ENCODE data around the gene ZNF335. TPM values are rescaled to one million over a fixed set of nuclear protein-coding genes. Genes with fewer than 3 reads are reported as not detected.

The ZNF335 gene
- total and polyA plus RNA-seq, 2 of the 13 experiments (the other 11 are each of a cell fraction or from before 2014, with no cell fraction given), result 9.7 to 13.7 TPM

DNA sequence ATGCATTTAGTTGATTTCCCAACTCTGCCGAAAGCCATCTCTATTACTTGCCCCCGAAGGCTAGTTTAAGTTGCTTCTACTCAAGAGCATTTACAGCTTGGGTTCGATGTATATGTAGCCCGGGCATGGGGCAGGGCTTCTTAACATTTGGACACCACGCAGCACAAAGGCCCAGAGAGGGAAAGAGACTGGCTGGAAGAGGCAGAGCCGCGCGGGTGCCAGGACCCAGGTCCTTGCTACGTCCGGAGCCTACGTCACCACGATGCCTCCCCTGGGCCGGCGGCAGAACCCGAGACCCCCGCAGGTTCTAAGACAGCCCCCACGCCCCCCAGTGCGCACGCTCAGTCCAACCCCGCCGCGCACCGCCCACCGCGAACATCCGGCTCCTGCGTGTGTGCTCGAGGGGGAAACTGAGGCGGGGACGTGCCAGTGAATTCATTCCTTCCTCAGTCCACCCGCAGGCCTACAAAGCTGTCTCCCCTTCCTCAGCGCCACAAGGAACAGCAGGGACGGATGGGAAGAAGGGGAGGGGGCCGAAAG is 37.9 kb downstream of the ZNF335 start (continued):
- TF ChIP-seq ATF7-NPFF (CRISPR knock-in tag; IDR thresholded peaks at IDR 0.05; ENCODE audit: low read depth), result peak; percentile 87; the same call in 1 of the 2 replicates
- no peak for TF ChIP-seq AGO2 (optimal IDR thresholded peaks at IDR 0.05; ENCODE audit: low read depth, low read length)
- TF ChIP-seq TOE1 (CRISPR knock-in tag; IDR thresholded peaks at IDR 0.05), result no peak
- peak; percentile 95 for TF ChIP-seq ZNF44 (CRISPR knock-in tag; IDR thresholded peaks at IDR 0.05)
- peak; percentile 96 for TF ChIP-seq ZBTB7A (CRISPR knock-in tag; IDR thresholded peaks at IDR 0.05)
- no peak for TF ChIP-seq ZNF720 (CRISPR knock-in tag; IDR thresholded peaks at IDR 0.05)
- no peak for TF ChIP-seq SIN3B (IDR thresholded peaks at IDR 0.05; ENCODE audit: low read length)
- no peak for TF ChIP-seq SMAD1 (CRISPR knock-in tag; IDR thresholded peaks at IDR 0.05; ENCODE audit: borderline replicate concordance, low read depth)
- peak; percentile 96 for TF ChIP-seq ZNF225 (CRISPR knock-in tag; IDR thresholded peaks at IDR 0.05)
- TF ChIP-seq ZNF570 (CRISPR knock-in tag; IDR thresholded peaks at IDR 0.05; ENCODE audit: borderline replicate concordance), result peak; percentile 81; the same call in 1 of the 2 replicates
- no peak for TF ChIP-seq ZNF773 (CRISPR knock-in tag; IDR thresholded peaks at IDR 0.05; ENCODE audit: borderline replicate concordance)
- TF ChIP-seq, protein P1, sequence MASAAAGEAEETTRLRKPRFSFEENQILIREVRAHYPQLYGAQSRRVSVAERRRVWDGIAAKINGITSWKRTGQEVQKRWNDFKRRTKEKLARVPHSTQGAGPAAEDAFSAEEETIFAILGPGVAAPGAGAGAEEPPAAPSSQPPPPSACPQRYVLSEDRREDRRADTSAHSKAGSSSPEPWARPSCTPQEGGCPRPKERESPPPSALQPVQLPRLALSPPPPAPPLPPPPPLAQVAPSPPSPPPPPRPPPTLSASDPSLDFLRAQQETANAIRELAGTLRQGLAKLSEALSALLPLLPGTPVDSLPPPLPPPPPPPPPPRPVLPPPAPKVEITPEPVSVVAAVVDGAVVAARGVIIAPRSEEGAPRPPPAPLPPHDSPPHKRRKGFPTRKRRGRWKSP (CRISPR knock-in tag; IDR thresholded peaks at IDR 0.05), result peak; percentile 65; the same call in 1 of the 2 replicates
- no peak for TF ChIP-seq ZFP36 (IDR thresholded peaks at IDR 0.05; ENCODE audit: borderline replicate concordance, low read depth, low read length, partially characterized antibody)
- TF ChIP-seq ZNF572 (CRISPR knock-in tag; IDR thresholded peaks at IDR 0.05), result peak; percentile 53; the same call in 1 of the 2 replicates
- TF ChIP-seq, protein P2, sequence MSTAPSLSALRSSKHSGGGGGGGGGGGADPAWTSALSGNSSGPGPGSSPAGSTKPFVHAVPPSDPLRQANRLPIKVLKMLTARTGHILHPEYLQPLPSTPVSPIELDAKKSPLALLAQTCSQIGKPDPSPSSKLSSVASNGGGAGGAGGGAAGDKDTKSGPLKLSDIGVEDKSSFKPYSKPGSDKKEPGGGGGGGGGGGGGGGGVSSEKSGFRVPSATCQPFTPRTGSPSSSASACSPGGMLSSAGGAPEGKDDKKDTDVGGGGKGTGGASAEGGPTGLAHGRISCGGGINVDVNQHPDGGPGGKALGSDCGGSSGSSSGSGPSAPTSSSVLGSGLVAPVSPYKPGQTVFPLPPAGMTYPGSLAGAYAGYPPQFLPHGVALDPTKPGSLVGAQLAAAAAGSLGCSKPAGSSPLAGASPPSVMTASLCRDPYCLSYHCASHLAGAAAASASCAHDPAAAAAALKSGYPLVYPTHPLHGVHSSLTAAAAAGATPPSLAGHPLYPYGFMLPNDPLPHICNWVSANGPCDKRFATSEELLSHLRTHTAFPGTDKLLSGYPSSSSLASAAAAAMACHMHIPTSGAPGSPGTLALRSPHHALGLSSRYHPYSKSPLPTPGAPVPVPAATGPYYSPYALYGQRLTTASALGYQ (CRISPR knock-in tag; IDR thresholded peaks at IDR 0.05), result peak; percentile 86
- TF ChIP-seq, protein P3, sequence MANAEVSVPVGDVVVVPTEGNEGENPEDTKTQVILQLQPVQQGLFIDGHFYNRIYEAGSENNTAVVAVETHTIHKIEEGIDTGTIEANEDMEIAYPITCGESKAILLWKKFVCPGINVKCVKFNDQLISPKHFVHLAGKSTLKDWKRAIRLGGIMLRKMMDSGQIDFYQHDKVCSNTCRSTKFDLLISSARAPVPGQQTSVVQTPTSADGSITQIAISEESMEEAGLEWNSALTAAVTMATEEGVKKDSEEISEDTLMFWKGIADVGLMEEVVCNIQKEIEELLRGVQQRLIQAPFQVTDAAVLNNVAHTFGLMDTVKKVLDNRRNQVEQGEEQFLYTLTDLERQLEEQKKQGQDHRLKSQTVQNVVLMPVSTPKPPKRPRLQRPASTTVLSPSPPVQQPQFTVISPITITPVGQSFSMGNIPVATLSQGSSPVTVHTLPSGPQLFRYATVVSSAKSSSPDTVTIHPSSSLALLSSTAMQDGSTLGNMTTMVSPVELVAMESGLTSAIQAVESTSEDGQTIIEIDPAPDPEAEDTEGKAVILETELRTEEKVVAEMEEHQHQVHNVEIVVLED (CRISPR knock-in tag; IDR thresholded peaks at IDR 0.05; ENCODE audit: borderline replicate concordance), result peak; percentile 90; the same call in 1 of the 2 replicates
- TF ChIP-seq, protein P4, sequence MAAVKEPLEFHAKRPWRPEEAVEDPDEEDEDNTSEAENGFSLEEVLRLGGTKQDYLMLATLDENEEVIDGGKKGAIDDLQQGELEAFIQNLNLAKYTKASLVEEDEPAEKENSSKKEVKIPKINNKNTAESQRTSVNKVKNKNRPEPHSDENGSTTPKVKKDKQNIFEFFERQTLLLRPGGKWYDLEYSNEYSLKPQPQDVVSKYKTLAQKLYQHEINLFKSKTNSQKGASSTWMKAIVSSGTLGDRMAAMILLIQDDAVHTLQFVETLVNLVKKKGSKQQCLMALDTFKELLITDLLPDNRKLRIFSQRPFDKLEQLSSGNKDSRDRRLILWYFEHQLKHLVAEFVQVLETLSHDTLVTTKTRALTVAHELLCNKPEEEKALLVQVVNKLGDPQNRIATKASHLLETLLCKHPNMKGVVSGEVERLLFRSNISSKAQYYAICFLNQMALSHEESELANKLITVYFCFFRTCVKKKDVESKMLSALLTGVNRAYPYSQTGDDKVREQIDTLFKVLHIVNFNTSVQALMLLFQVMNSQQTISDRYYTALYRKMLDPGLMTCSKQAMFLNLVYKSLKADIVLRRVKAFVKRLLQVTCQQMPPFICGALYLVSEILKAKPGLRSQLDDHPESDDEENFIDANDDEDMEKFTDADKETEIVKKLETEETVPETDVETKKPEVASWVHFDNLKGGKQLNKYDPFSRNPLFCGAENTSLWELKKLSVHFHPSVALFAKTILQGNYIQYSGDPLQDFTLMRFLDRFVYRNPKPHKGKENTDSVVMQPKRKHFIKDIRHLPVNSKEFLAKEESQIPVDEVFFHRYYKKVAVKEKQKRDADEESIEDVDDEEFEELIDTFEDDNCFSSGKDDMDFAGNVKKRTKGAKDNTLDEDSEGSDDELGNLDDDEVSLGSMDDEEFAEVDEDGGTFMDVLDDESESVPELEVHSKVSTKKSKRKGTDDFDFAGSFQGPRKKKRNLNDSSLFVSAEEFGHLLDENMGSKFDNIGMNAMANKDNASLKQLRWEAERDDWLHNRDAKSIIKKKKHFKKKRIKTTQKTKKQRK (IDR thresholded peaks at IDR 0.05; ENCODE audit: low read length), result no peak
- peak; percentile 28; the same call in 1 of the 2 replicates for TF ChIP-seq ZNF550 (CRISPR knock-in tag; IDR thresholded peaks at IDR 0.05; ENCODE audit: borderline replicate concordance)
- no peak for TF ChIP-seq ZNF792 (CRISPR knock-in tag; IDR thresholded peaks at IDR 0.05)
- TF ChIP-seq FOXK1 (CRISPR knock-in tag; IDR thresholded peaks at IDR 0.05; ENCODE audit: borderline replicate concordance, low read depth), result no peak
- TF ChIP-seq, protein P5, sequence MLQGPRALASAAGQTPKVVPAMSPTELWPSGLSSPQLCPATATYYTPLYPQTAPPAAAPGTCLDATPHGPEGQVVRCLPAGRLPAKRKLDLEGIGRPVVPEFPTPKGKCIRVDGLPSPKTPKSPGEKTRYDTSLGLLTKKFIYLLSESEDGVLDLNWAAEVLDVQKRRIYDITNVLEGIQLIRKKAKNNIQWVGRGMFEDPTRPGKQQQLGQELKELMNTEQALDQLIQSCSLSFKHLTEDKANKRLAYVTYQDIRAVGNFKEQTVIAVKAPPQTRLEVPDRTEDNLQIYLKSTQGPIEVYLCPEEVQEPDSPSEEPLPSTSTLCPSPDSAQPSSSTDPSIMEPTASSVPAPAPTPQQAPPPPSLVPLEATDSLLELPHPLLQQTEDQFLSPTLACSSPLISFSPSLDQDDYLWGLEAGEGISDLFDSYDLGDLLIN (CRISPR knock-in tag; IDR thresholded peaks at IDR 0.05; ENCODE audit: borderline replicate concordance), result no peak

All from HepG2 (cell line).